HG02938 (cell line): ENCODE results near the gene EXOC5.
"Not testable (repeated sequence)": the region's sequence is repeated elsewhere in the genome, so short reads cannot be mapped to it uniquely, and the experiment has no call there.

ENCODE experiments used
- ATAC-seq: cut with Tn5 transposase; IDR thresholded peaks from one replicate; pipeline ENCODE4 v1.9.1; 2021; ENCODE audit warnings: mild to moderate bottlenecking, moderate library complexity; ENCODE audit not compliant: unreplicated experiment

EXOC5 gene

GRCh38 chr14:57261604-57262003 is 7.1 kb downstream of the EXOC5 start:
- ATAC-seq: no peak

- ATAC-seq: no peak
These were observed 9.0 kb downstream of the EXOC5 start for GRCh38 chr14:57259672-57260071.

- not testable (repeated sequence) for ATAC-seq
These were observed 10.5 kb downstream of the EXOC5 start for GRCh38 chr14:57258221-57258620.

- peak; percentile 69 for ATAC-seq
These were observed 13.8 kb downstream of the EXOC5 start for GRCh38 chr14:57254884-57255283.

- ATAC-seq: no peak
These were observed 21.6 kb downstream of the EXOC5 start for GRCh38 chr14:57246933-57247657.

- no peak for ATAC-seq
These were observed 22.8 kb downstream of the EXOC5 start for GRCh38 chr14:57245941-57246340.

GRCh38 chr14:57244106-57244505 is 24.6 kb downstream of the EXOC5 start:
- ATAC-seq: no peak

GRCh38 chr14:57243320-57243719 is 25.4 kb downstream of the EXOC5 start:
- no peak for ATAC-seq

- ATAC-seq: not testable (repeated sequence)
These were observed 28.6 kb downstream of the EXOC5 start for GRCh38 chr14:57240115-57240514.

- ATAC-seq: no peak
These were observed 36.7 kb downstream of the EXOC5 start for GRCh38 chr14:57232006-57232405.

GRCh38 chr14:57228320-57228719 is 40.4 kb downstream of the EXOC5 start:
- ATAC-seq: not testable (repeated sequence)

- no peak for ATAC-seq
These were observed 41.6 kb downstream of the EXOC5 start for GRCh38 chr14:57227083-57227482.

- ATAC-seq: no peak
These were observed 46.8 kb downstream of the EXOC5 start for GRCh38 chr14:57221931-57222330.

GRCh38 chr14:57212919-57213318 is 55.8 kb downstream of the EXOC5 start:
- ATAC-seq: no peak

GRCh38 chr14:57209561-57209960 is 59.1 kb downstream of the EXOC5 start:
- ATAC-seq: no peak

GRCh38 chr14:57205938-57206337 is 62.8 kb downstream of the EXOC5 start:
- ATAC-seq: no peak

- not testable (repeated sequence) for ATAC-seq
These were observed 66.0 kb downstream of the EXOC5 start for GRCh38 chr14:57202672-57203071.

- ATAC-seq: no peak
These were observed 68.8 kb downstream of the EXOC5 start for GRCh38 chr14:57199921-57200320.

GRCh38 chr14:57189070-57189469 is 79.6 kb downstream of the EXOC5 start:
- no peak for ATAC-seq

- no peak for ATAC-seq
These were observed 85.8 kb downstream of the EXOC5 start for GRCh38 chr14:57182760-57183503.

GRCh38 chr14:57179273-57179672 is 89.4 kb downstream of the EXOC5 start:
- ATAC-seq: no peak

GRCh38 chr14:57174466-57174865 is 94.2 kb downstream of the EXOC5 start:
- ATAC-seq: no peak
